HG02852 (cell line): Measurements from ENCODE around the gene CXCL14.

Experiments used
- ATAC-seq: cut with Tn5 transposase; IDR thresholded peaks from one replicate; pipeline ENCODE4 v1.9.1; 2021; ENCODE audit warnings: mild to moderate bottlenecking, moderate library complexity; ENCODE audit not compliant: unreplicated experiment

CXCL14 gene

GRCh38 chr5:135596788-135597187 lies 18.0 kb upstream of the CXCL14 start:
- no peak for ATAC-seq

- no peak for ATAC-seq
These were observed 17.5 kb upstream of the CXCL14 start for GRCh38 chr5:135596157-135596763.

- ATAC-seq: no peak
These were observed 15.7 kb upstream of the CXCL14 start for GRCh38 chr5:135594416-135594960.

GRCh38 chr5:135593886-135594285 lies 15.1 kb upstream of the CXCL14 start:
- ATAC-seq: no peak

GRCh38 chr5:135593141-135593540 lies 14.3 kb upstream of the CXCL14 start:
- ATAC-seq: no peak

- peak; percentile 43 for ATAC-seq
These were observed 13.7 kb upstream of the CXCL14 start for GRCh38 chr5:135592312-135593045.

- ATAC-seq: no peak
These were observed 12.5 kb upstream of the CXCL14 start for GRCh38 chr5:135591277-135591676.

- ATAC-seq: no peak
These were observed 10.4 kb upstream of the CXCL14 start for GRCh38 chr5:135589152-135589551.

GRCh38 chr5:135587721-135588663 lies 9.2 kb upstream of the CXCL14 start:
- ATAC-seq: no peak

- ATAC-seq: no peak
These were observed 6.1 kb upstream of the CXCL14 start for GRCh38 chr5:135584918-135585317.

GRCh38 chr5:135584276-135584675 lies 5.5 kb upstream of the CXCL14 start:
- no peak for ATAC-seq

- no peak for ATAC-seq
These were observed 3.4 kb upstream of the CXCL14 start for GRCh38 chr5:135582099-135582781.

- ATAC-seq: no peak
These were observed 496 bp downstream of the CXCL14 start for GRCh38 chr5:135578305-135578684.

- ATAC-seq: no peak
These were observed 1.4 kb downstream of the CXCL14 start for GRCh38 chr5:135577421-135577820.

GRCh38 chr5:135576075-135576599 lies 2.7 kb downstream of the CXCL14 start:
- ATAC-seq: no peak

GRCh38 chr5:135574493-135574892 lies 4.3 kb downstream of the CXCL14 start:
- ATAC-seq: no peak

GRCh38 chr5:135571902-135572301 lies 6.9 kb downstream of the CXCL14 start:
- ATAC-seq: no peak

- no peak for ATAC-seq
These were observed 7.7 kb downstream of the CXCL14 start for GRCh38 chr5:135571066-135571609.

GRCh38 chr5:135570453-135570764 lies 8.4 kb downstream of the CXCL14 start:
- no peak for ATAC-seq

GRCh38 chr5:135569755-135570452 lies 8.9 kb downstream of the CXCL14 start:
- ATAC-seq: no peak
